Tibial nerve (tissue), 4 donors: ENCODE measurements around the gene SLC15A5.

ENCODE experiments used
- EP300 ChIP-seq, 2 donors: sonication (generic); formaldehyde crosslinking; IDR thresholded peaks; one replicate each; pipeline ENCODE4 v1.6.1; 2017; ENCODE audit warnings: antibody characterized with exemption in 2 of 2, mild to moderate bottlenecking in 1 of 2
- TF ChIP-seq, protein P1 (sequence below), 5 experiments: fragments of 200-600 bp in 3 of 5; fragments of 450-650 bp in 2 of 5; sonication (generic) in 3 of 5; IDR thresholded peaks; one replicate each; pipeline ENCODE4 v1.5.1; 2016 to 2019; ENCODE audit warnings: antibody characterized with exemption in 5 of 5, mild to moderate bottlenecking in 3 of 5, moderate library complexity in 2 of 5

- TF ChIP-seq, protein P1, sequence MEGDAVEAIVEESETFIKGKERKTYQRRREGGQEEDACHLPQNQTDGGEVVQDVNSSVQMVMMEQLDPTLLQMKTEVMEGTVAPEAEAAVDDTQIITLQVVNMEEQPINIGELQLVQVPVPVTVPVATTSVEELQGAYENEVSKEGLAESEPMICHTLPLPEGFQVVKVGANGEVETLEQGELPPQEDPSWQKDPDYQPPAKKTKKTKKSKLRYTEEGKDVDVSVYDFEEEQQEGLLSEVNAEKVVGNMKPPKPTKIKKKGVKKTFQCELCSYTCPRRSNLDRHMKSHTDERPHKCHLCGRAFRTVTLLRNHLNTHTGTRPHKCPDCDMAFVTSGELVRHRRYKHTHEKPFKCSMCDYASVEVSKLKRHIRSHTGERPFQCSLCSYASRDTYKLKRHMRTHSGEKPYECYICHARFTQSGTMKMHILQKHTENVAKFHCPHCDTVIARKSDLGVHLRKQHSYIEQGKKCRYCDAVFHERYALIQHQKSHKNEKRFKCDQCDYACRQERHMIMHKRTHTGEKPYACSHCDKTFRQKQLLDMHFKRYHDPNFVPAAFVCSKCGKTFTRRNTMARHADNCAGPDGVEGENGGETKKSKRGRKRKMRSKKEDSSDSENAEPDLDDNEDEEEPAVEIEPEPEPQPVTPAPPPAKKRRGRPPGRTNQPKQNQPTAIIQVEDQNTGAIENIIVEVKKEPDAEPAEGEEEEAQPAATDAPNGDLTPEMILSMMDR (IDR thresholded peaks at IDR 0.05) = no peak
- no peak for TF ChIP-seq EP300 (IDR thresholded peaks at IDR 0.05)
Measured at GRCh38 chr12:16303939-16304338, 26.5 kb upstream of the SLC15A5 start.
